Hepatocyte (in vitro differentiated cells): Measurements from ENCODE around the gene DLX4. TPM values are rescaled to one million over a fixed set of nuclear protein-coding genes. Genes with fewer than 3 reads are reported as not detected.

Experiments
- DNase-seq: peaks from one replicate; pipeline ENCODE4 v3.0.0-alpha.2; 2016; ENCODE audit warnings: low spot score
- H2AFZ ChIP-seq: fragments of 200-600 bp; sonication (generic); 2 replicates; pipeline ENCODE4 v1.6.0; 2016; ENCODE audit warnings: antibody characterized with exemption, mild to moderate bottlenecking
- H3K27ac ChIP-seq: fragments of 200-600 bp; sonication (generic); 2 replicates; pipeline ENCODE4 v1.5.1; 2016; ENCODE audit warnings: mild to moderate bottlenecking
- H3K27me3 ChIP-seq: fragments of 200-600 bp; sonication (generic); 2 replicates; pipeline ENCODE4 v1.6.1; 2016
- H3K36me3 ChIP-seq: fragments of 200-600 bp; sonication (generic); replicated peaks from 2 replicates; pipeline ENCODE4 v1.5.1; 2016; ENCODE audit warnings: low read depth; ENCODE audit not compliant: insufficient read depth
- H3K4me1 ChIP-seq: fragments of 200-600 bp; sonication (generic); 2 replicates; pipeline ENCODE4 v1.5.1; 2016; ENCODE audit warnings: mild to moderate bottlenecking, moderate library complexity; ENCODE audit not compliant: insufficient read depth
- H3K4me2 ChIP-seq: fragments of 200-600 bp; sonication (generic); 2 replicates; pipeline ENCODE4 v1.6.0; 2016
- H3K4me3 ChIP-seq: fragments of 200-600 bp; sonication (generic); 2 replicates; pipeline ENCODE4 v1.5.1; 2016; ENCODE audit warnings: mild to moderate bottlenecking
- H3K79me2 ChIP-seq: fragments of 200-600 bp; sonication (generic); 2 replicates; pipeline ENCODE4 v1.6.0; 2017; ENCODE audit warnings: mild to moderate bottlenecking
- H3K9me2 ChIP-seq: fragments of 200-600 bp; sonication (generic); replicated peaks from 2 replicates; pipeline ENCODE4 v1.6.0; 2017; ENCODE audit warnings: mild to moderate bottlenecking; ENCODE audit not compliant: insufficient read depth
- H3K9me3 ChIP-seq: fragments of 200-600 bp; sonication (generic); 2 replicates; pipeline ENCODE4 v1.5.1; 2016; ENCODE audit warnings: low read depth, mild to moderate bottlenecking
- H4K20me1 ChIP-seq: fragments of 200-600 bp; sonication (generic); 2 replicates; pipeline ENCODE4 v1.6.0; 2016; ENCODE audit warnings: mild to moderate bottlenecking; ENCODE audit not compliant: insufficient read depth, poor library complexity, severe bottlenecking
- CTCF ChIP-seq: fragments of 200-600 bp; sonication (generic); IDR thresholded peaks from 2 replicates; pipeline ENCODE4 v1.5.1; 2016; ENCODE audit warnings: antibody characterized with exemption, mild to moderate bottlenecking; ENCODE audit not compliant: poor library complexity
- EZH2 ChIP-seq: fragments of 200-600 bp; sonication (generic); IDR thresholded peaks from 2 replicates; pipeline ENCODE4 v1.6.1; 2016; ENCODE audit warnings: antibody characterized with exemption, mild to moderate bottlenecking, borderline replicate concordance
- EZH2phosphoT487 ChIP-seq: fragments of 200-600 bp; sonication (generic); IDR thresholded peaks from one replicate; pipeline ENCODE4 v1.6.1; 2018; ENCODE audit warnings: antibody characterized with exemption, mild to moderate bottlenecking, low read depth, moderate library complexity; ENCODE audit not compliant: unreplicated experiment, severe bottlenecking
- WGBS: methylation state at CpG from one replicate; pipeline ENCODE4 v1.1.6; 2016; ENCODE audit warnings: low lambda C conversion rate; ENCODE audit errors: missing lambda C conversion rate; 5-methylcytosine and 5-hydroxymethylcytosine counted together
- polyA plus RNA-seq: library from polyadenylated mRNA; unstranded; fragments of >200 nt; fragmentation: Nextera tagmentation; extraction: Ambion mirVana; gene quantifications from 2 replicates; pipeline ENCODE4 v1.2.1, GENCODE V29; 2016
- total RNA-seq: library from RNA; depleted of rRNA; stranded (reverse); fragments of >200 nt; gene quantifications from 2 replicates; pipeline ENCODE4 v1.2.3, GENCODE V29; 2014

The DLX4 gene
- total and polyA plus RNA-seq, 2 experiments from 2014 or later = 0.17 to 1.4 TPM

DNA sequence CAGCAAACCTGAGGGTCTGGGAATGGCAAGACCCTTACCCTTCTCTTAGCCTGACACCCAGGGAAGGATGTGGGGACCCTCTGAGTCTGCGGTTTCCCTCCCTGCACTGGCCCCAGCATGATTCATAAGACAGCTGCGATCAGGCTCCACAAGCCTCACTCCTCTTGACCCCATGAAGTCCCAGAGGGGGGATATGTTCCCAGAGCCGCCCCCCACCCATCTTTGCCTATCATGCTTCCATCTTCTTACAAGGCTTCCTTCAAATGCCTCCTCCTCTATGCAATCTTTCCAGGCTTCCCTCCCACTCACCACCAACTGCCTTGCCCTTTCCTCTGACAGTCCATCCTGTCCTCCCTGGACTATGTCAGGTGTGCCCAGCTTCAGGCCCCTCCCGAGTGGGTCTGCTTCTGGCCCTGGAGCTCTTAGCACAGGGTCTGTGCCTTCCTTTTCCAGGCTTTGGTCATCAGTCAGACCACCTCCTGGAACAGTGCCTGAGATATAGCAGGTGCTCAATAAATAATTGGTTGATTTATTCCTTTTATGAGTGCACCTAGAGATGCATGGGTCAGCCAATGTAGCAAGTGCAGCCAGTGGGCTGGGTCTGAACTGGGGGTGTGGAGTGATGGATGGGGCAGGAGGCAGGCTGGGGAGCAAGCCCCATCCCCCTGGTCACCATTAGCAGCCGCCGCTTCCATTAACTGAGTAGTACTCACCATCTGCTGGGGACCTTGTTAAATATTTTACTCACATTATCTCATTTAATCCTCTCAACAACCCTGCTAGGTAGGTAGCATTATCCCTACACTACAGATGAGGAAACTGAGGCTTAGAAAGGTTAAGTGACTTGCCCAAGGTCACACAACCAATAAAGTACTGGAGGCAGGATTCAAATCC lies 17.7 kb downstream of the DLX4 start:
- H2AFZ ChIP-seq = no peak overlapping the region
- peaks cover 2% of the 10 kb centered on the region for H3K4me1 ChIP-seq
- peaks cover 29% of the 10 kb centered on the region for H3K27me3 ChIP-seq
- H3K4me3 ChIP-seq = no peak overlapping the region
- H3K9me3 ChIP-seq = no peaks in the 10 kb centered on the region
- no peak overlapping the region for H3K27ac ChIP-seq
- no peaks in the 10 kb centered on the region for H3K79me2 ChIP-seq
- H3K4me2 ChIP-seq = no peak overlapping the region
- 85% methylated on average over 6 of the region's 6 CpGs for WGBS
- TF ChIP-seq CTCF (no peak), EZH2 (no peak), EZH2phosphoT487 (no peak)
- DNase-seq = no peak
- no peaks in the 10 kb centered on the region for H3K36me3 ChIP-seq
- H3K9me2 ChIP-seq = no peaks in the 10 kb centered on the region
- H4K20me1 ChIP-seq = no peaks in the 10 kb centered on the region

- TF ChIP-seq EZH2phosphoT487 = no peak
- no peak for TF ChIP-seq CTCF
- TF ChIP-seq EZH2 = no peak
- 67% methylated on average over 2 of the region's 2 CpGs for WGBS
- Histone ChIP-seq H3K4me2 (no peak overlapping the region), H3K27ac (no peak overlapping the region), H4K20me1 (no peaks in the 10 kb centered on the region), H3K79me2 (no peaks in the 10 kb centered on the region), H3K4me1 (peaks cover 2% of the 10 kb centered on the region), H2AFZ (no peak overlapping the region), H3K36me3 (no peaks in the 10 kb centered on the region), H3K9me3 (no peaks in the 10 kb centered on the region), H3K9me2 (no peaks in the 10 kb centered on the region), H3K27me3 (peaks cover 35% of the 10 kb centered on the region), H3K4me3 (no peak overlapping the region)
- no peak for DNase-seq
Measured at GRCh38 chr17:49987290-49987585, 18.2 kb downstream of the DLX4 start.

DNA sequence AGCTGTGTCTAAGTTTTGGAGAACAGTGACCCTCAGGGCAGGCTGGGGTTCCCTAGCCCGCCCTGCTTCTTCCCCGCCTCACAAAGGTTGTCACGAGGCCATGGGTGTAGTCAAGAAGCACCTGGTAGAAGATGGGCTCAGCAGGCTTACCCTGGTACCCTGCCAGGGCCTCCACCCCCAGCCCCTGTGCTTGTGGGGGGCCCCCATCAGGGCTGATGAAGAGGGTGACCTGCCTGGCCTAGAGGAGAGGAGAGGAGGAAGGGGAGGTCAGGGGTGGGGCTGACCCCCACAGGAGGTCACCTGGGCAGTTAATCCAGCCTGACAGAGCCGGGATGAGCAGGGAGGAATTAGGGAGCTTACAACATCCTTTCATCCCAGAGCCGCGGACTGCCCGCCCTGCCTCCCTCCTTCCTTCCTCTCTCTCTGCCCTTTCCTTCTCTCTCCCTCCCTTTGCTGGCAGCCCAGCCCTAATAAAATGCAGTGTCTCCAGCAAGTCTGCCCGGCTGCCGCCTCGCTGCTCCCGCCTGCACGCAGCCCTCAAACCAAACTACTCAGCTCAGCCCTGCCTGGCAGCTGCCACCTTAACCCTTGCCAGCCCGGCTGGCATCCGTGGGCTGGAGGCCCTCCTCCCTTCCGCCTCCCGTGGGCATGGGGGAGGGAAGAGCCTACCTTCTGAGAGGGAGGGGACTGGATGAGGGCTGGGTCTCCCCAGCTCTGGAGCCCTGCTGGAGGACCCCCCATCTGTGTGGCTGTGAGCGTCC lies 18.9 kb downstream of the DLX4 start:
- Histone ChIP-seq H3K36me3 (no peaks in the 10 kb centered on the region), H3K27me3 (peaks cover 40% of the 10 kb centered on the region), H2AFZ (no peak overlapping the region), H3K4me1 (peaks cover 2% of the 10 kb centered on the region), H3K79me2 (no peaks in the 10 kb centered on the region), H3K9me2 (no peaks in the 10 kb centered on the region), H3K4me3 (no peak overlapping the region), H3K9me3 (no peaks in the 10 kb centered on the region), H3K27ac (peak overlapping the region; percentile 50), H3K4me2 (peak overlapping the region; percentile 62), H4K20me1 (no peaks in the 10 kb centered on the region)
- TF ChIP-seq EZH2phosphoT487 (no peak), EZH2 (no peak), CTCF (no peak)
- 22% methylated on average over 16 of the region's 17 CpGs for WGBS
- peak; percentile 77 for DNase-seq
